Measurements from ENCODE around the gene TBXA2R. TPM values are rescaled to one million over a fixed set of nuclear protein-coding genes. Genes with fewer than 3 reads are reported as not detected.
"Not testable (repeated sequence)": the region's sequence is repeated elsewhere in the genome, so short reads cannot be mapped to it uniquely, and the experiment has no call there.

TBXA2R gene
- total and polyA plus RNA-seq, 2 of the 8 experiments (the other 6 are each of a cell fraction or from before 2014, with no cell fraction given): 0.39 to 0.50 TPM

DNA sequence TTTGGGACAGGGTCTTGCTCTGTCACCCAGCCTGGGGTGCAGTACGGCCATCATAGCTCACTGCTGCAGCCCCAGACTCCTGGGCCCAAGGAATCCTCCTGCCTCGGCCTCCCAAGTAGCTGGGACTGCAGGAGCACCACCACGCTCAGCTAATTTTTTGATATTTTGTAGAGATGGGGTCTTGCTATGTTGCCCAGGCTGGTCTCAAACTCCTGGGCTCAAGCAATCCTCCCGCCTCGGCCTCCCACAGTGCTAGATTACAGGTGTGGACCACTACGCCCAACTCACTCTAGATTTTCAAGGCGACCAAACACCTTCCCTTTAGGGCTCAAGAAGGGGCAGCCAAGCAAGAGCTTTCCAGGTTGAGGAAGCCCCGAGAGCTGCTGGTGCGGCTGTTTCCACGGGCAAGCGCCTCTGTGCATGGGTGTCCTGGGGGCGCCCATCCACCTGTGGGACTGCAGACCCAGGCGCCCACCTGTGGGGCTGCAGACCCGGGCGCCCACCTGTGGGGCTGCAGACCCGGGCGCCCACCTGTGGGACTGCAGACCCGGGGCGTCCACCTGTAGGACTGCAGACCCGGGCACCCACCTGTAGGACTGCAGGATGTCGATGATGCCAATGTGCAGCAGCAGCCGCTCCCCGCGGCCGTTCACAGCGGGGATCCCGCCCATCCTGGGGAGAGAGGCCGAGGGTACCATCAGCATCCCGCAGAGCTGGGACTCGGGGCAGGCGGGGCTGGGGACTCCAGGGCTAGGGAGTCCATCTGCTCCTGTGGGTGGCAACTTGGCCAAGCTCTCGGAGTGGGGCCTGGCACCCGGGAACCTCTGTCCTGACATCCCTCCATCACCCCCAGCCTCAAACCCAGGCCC, 41.6 kb upstream of the TBXA2R start (continued):
- TF ChIP-seq, protein P1, sequence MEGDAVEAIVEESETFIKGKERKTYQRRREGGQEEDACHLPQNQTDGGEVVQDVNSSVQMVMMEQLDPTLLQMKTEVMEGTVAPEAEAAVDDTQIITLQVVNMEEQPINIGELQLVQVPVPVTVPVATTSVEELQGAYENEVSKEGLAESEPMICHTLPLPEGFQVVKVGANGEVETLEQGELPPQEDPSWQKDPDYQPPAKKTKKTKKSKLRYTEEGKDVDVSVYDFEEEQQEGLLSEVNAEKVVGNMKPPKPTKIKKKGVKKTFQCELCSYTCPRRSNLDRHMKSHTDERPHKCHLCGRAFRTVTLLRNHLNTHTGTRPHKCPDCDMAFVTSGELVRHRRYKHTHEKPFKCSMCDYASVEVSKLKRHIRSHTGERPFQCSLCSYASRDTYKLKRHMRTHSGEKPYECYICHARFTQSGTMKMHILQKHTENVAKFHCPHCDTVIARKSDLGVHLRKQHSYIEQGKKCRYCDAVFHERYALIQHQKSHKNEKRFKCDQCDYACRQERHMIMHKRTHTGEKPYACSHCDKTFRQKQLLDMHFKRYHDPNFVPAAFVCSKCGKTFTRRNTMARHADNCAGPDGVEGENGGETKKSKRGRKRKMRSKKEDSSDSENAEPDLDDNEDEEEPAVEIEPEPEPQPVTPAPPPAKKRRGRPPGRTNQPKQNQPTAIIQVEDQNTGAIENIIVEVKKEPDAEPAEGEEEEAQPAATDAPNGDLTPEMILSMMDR (IDR thresholded peaks at IDR 0.05; ENCODE audit: control extremely low read depth in 1 of 3, insufficient read depth in 1 of 3, low read depth in 1 of 3, low read length in 3 of 3): no peak
- no peak for TF ChIP-seq KDM1A (IDR thresholded peaks at IDR 0.05; ENCODE audit: borderline replicate concordance, low read length)
- no peak for TF ChIP-seq SAP30 (IDR thresholded peaks at IDR 0.05; ENCODE audit: insufficient read depth, insufficient replicate concordance, low read length)
- no peak for TF ChIP-seq YY1 (IDR thresholded peaks at IDR 0.05; ENCODE audit: low read depth, low read length)
- no peak for TF ChIP-seq POLR2AphosphoS5 (IDR thresholded peaks at IDR 0.05; ENCODE audit: low read depth, low read length)
- TF ChIP-seq TAF1 (IDR thresholded peaks at IDR 0.05; ENCODE audit: low read depth, low read length): no peak
- no peak for TF ChIP-seq GTF2F1 (IDR thresholded peaks at IDR 0.05; ENCODE audit: borderline replicate concordance, low read depth, low read length)

DNA sequence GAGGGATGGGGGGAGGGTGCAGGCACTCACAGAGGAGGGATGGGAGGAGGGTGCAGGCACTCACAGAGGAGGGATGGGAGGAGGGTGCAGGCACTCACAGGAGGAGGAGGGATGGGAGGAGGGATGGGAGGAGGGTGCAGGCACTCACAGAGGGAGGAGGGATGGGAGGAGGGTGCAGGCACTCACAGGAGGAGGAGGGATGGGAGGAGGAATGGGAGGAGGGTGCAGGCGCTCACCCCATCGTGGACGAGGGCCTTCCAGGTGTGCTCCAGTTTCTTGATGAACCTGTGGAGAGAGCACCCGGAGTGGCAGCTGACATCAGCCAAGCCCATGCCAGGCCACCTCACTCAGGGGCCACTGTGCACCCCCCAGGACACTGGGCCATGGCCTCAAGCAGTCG, 40.4 kb upstream of the TBXA2R start:
- H3K4me1 ChIP-seq (replicated peaks in 1 of 4; ENCODE audit: control insufficient read depth in 3 of 4, insufficient read depth in 4 of 4, low read length in 3 of 4); H2BK20ac ChIP-seq (ENCODE audit: low read length); H3K79me2 ChIP-seq (ENCODE audit: control insufficient read depth in 1 of 2, insufficient read depth in 2 of 2, low read length in 2 of 2); H2BK12ac ChIP-seq (ENCODE audit: low read depth, low read length); H3K9me3 ChIP-seq (ENCODE audit: insufficient read depth in 2 of 2, low read depth in 1 of 2, low read length in 1 of 2); H4K91ac ChIP-seq (replicated peaks; ENCODE audit: insufficient read length, low read length); H2BK120ac ChIP-seq (replicated peaks; ENCODE audit: low read depth, low read length); H3K4ac ChIP-seq (replicated peaks; ENCODE audit: insufficient read length, low read depth, low read length); H2AFZ ChIP-seq (ENCODE audit: low read length); H3K36me3 ChIP-seq (ENCODE audit: control insufficient read depth in 2 of 4, insufficient read depth in 4 of 4, low read length in 3 of 4); H4K5ac ChIP-seq (ENCODE audit: insufficient read length, low read depth, low read length); H3K27me3 ChIP-seq (replicated peaks in 1 of 4; ENCODE audit: control insufficient read depth in 3 of 4, extremely low read depth in 1 of 4, insufficient read depth in 3 of 4, low read length in 3 of 4); H3K56ac ChIP-seq (replicated peaks; ENCODE audit: insufficient read length, low read depth, low read length); H2BK15ac ChIP-seq (ENCODE audit: low read length); H3K23ac ChIP-seq (ENCODE audit: insufficient read length); H3K79me1 ChIP-seq (ENCODE audit: low read depth, low read length); H4K20me1 ChIP-seq (replicated peaks in 1 of 2; ENCODE audit: control insufficient read depth in 1 of 2, insufficient read depth in 2 of 2, low read length in 2 of 2); DNase-seq (ENCODE audit: low read depth in 1 of 2, low spot score in 2 of 2); H3K9ac ChIP-seq (replicated peaks in 1 of 4; ENCODE audit: extremely low read depth in 1 of 4, low read depth in 3 of 4, low read length in 3 of 4); H3K4me2 ChIP-seq (ENCODE audit: insufficient read depth in 1 of 2, low read depth in 2 of 2, low read length in 2 of 2); H3K18ac ChIP-seq (ENCODE audit: extremely low read depth, low read length); H3K14ac ChIP-seq (ENCODE audit: insufficient read length); FAIRE-seq; POLR2A ChIA-PET (ENCODE audit: partially characterized antibody); H3K4me3 ChIP-seq (ENCODE audit: extremely low read depth in 1 of 4, insufficient read depth in 2 of 4, low read depth in 3 of 4, low read length in 4 of 4); H2AK5ac ChIP-seq (ENCODE audit: low read depth, low read length); H2BK5ac ChIP-seq (ENCODE audit: low read depth, low read length); H4K8ac ChIP-seq (ENCODE audit: extremely low read depth, insufficient read depth, low read length); H3K23me2 ChIP-seq (ENCODE audit: low read depth, low read length); H3K27ac ChIP-seq (ENCODE audit: low read depth, low read length): not testable (repeated sequence)
- 93% methylated on average over 5 of the region's 5 CpGs; no CpG with 5 or more reads in 1 of the 2 experiments for WGBS, 2 experiments (ENCODE audit: extremely low coverage in 1 of 2, insufficient coverage in 1 of 2, insufficient read length in 1 of 2, insufficient replicate concordance in 2 of 2, low coverage in 1 of 2, low lambda C conversion rate in 2 of 2, missing lambda C conversion rate in 1 of 2)
- CTCF ChIA-PET (ENCODE audit: partially characterized antibody): interaction anchor here (0.6 to 1.6 kb wide), 3 partner anchors 9 to 273 kb away, joined by 3 to 5 read pairs (median 3); partner anchors contain the start of gene GIPC3
